ENCODE measurements around the gene PADI2. TPM values are rescaled to one million over a fixed set of nuclear protein-coding genes. Genes with fewer than 3 reads are reported as not detected.

Gene PADI2
- total and polyA plus RNA-seq, 2 of the 8 experiments (the other 6 are each of a cell fraction or from before 2014, with no cell fraction given): 1.6 to 7.5 TPM

GRCh38 chr1:17084787-17085186 is 34.5 kb downstream of the PADI2 start:
- no peak overlapping the region for H3K27ac ChIP-seq (ENCODE audit: low read depth, low read length)
- 90% methylated on average over 10 of the region's 10 CpGs; no CpG with 5 or more reads in 1 of the 2 experiments for WGBS, 2 experiments (ENCODE audit: extremely low coverage in 1 of 2, insufficient coverage in 1 of 2, insufficient read length in 1 of 2, insufficient replicate concordance in 2 of 2, low coverage in 1 of 2, low lambda C conversion rate in 2 of 2, missing lambda C conversion rate in 1 of 2)
- H3K79me1 ChIP-seq (ENCODE audit: low read depth, low read length): no peaks in the 10 kb centered on the region
- no peak for TF ChIP-seq ASH2L (IDR thresholded peaks at IDR 0.05; ENCODE audit: low read length)
- TF ChIP-seq TAF7 (optimal IDR thresholded peaks at IDR 0.05; ENCODE audit: borderline replicate concordance, low read depth, low read length): no peak
- no peak for TF ChIP-seq SAP30 (IDR thresholded peaks at IDR 0.05; ENCODE audit: insufficient read depth, insufficient replicate concordance, low read length)
- no peak for TF ChIP-seq POU5F1 (IDR thresholded peaks at IDR 0.05; ENCODE audit: low read depth, low read length)
- no peak for TF ChIP-seq FOSL1 (IDR thresholded peaks at IDR 0.05; ENCODE audit: insufficient read depth, low read depth, low read length)
- no peak for TF ChIP-seq EZH2 (IDR thresholded peaks at IDR 0.05; ENCODE audit: low read depth, low read length, severe bottlenecking)
- TF ChIP-seq SP2 (IDR thresholded peaks at IDR 0.05; ENCODE audit: low read length): no peak
- TF ChIP-seq JUND (IDR thresholded peaks at IDR 0.05; ENCODE audit: low read length): no peak
- TF ChIP-seq TEAD4 (IDR thresholded peaks at IDR 0.05; ENCODE audit: low read depth, low read length): no peak
- H2BK5ac ChIP-seq (ENCODE audit: low read depth, low read length): no peak overlapping the region
- DNase-seq (ENCODE audit: low read depth in 1 of 2, low spot score in 2 of 2): no peak
- H3K4me2 ChIP-seq (ENCODE audit: insufficient read depth in 1 of 2, low read depth in 2 of 2, low read length in 2 of 2): no peak overlapping the region
- H2AFZ ChIP-seq (ENCODE audit: low read length): no peak overlapping the region
- H3K27me3 ChIP-seq (replicated peaks in 1 of 4; ENCODE audit: control insufficient read depth in 3 of 4, extremely low read depth in 1 of 4, insufficient read depth in 3 of 4, low read length in 3 of 4): no peaks in the 10 kb centered on the region
- ChIA-PET POLR2A (ENCODE audit: partially characterized antibody) (no interaction called here), CTCF (ENCODE audit: partially characterized antibody) (interaction anchor here (2.4 kb wide), 2 partner anchors 9 to 40 kb away, joined by 8 to 9 read pairs; no protein-coding TSS in a partner anchor)
- H2BK20ac ChIP-seq (ENCODE audit: low read length): no peak overlapping the region
- H3K23me2 ChIP-seq (ENCODE audit: low read depth, low read length): no peaks in the 10 kb centered on the region
- no peak overlapping the region for H3K4ac ChIP-seq (replicated peaks; ENCODE audit: insufficient read length, low read depth, low read length)
- no peaks in the 10 kb centered on the region for H4K20me1 ChIP-seq (replicated peaks in 1 of 2; ENCODE audit: control insufficient read depth in 1 of 2, insufficient read depth in 2 of 2, low read length in 2 of 2)
- no peak overlapping the region for H3K56ac ChIP-seq (replicated peaks; ENCODE audit: insufficient read length, low read depth, low read length)
- H2BK120ac ChIP-seq (replicated peaks; ENCODE audit: low read depth, low read length): no peak overlapping the region
- FAIRE-seq: no peak
- H3K23ac ChIP-seq (ENCODE audit: insufficient read length): no peak overlapping the region
- H3K9me3 ChIP-seq (ENCODE audit: insufficient read depth in 2 of 2, low read depth in 1 of 2, low read length in 1 of 2): peaks cover 0 to 3% of the 10 kb centered on the region in 2 experiments; a peak in 1 of 4 replicates
- H3K36me3 ChIP-seq (ENCODE audit: control insufficient read depth in 2 of 4, insufficient read depth in 4 of 4, low read length in 3 of 4): no peaks in the 10 kb centered on the region
- H4K8ac ChIP-seq (ENCODE audit: extremely low read depth, insufficient read depth, low read length): no peak overlapping the region; the same call in 1 of the 2 replicates
- H2BK15ac ChIP-seq (ENCODE audit: low read length): no peak overlapping the region; the same call in 1 of the 2 replicates
- no peak overlapping the region for H4K5ac ChIP-seq (ENCODE audit: insufficient read length, low read depth, low read length)
- no peaks in the 10 kb centered on the region for H3K79me2 ChIP-seq (ENCODE audit: control insufficient read depth in 1 of 2, insufficient read depth in 2 of 2, low read length in 2 of 2)
- H3K14ac ChIP-seq (ENCODE audit: insufficient read length): no peak overlapping the region
- H2AK5ac ChIP-seq (ENCODE audit: low read depth, low read length): no peak overlapping the region
- no peak overlapping the region for H4K91ac ChIP-seq (replicated peaks; ENCODE audit: insufficient read length, low read length)
- no peaks in the 10 kb centered on the region for H3K4me1 ChIP-seq (replicated peaks in 1 of 4; ENCODE audit: control insufficient read depth in 3 of 4, insufficient read depth in 4 of 4, low read length in 3 of 4)
- H3K9ac ChIP-seq (replicated peaks in 1 of 4; ENCODE audit: extremely low read depth in 1 of 4, low read depth in 3 of 4, low read length in 3 of 4): no peak overlapping the region
- H3K4me3 ChIP-seq (ENCODE audit: extremely low read depth in 1 of 4, insufficient read depth in 2 of 4, low read depth in 3 of 4, low read length in 4 of 4): no peak overlapping the region
- H3K18ac ChIP-seq (ENCODE audit: extremely low read depth, low read length): no peak overlapping the region
- H2BK12ac ChIP-seq (ENCODE audit: low read depth, low read length): no peak overlapping the region
